HCT116 (cell line): Measurements from ENCODE around the gene BATF3. TPM values are rescaled to one million over a fixed set of nuclear protein-coding genes. Genes with fewer than 3 reads are reported as not detected.

Source experiments
- ATAC-seq: fragments of 200-7000 bp; cut with Tn5 transposase; 2 replicates; pipeline ENCODE4 v1.9.1; 2020; ENCODE audit warnings: mild to moderate bottlenecking, moderate library complexity
- BruUV-seq: library from RNA; stranded (reverse); fragments of 400-500 nt; replicated peaks from 2 replicates; lab custom pipeline; 2021; lab: Mats Ljungman, UMichigan
- CTCF ChIA-PET: fragments of 300-600 bp; sonication (Branson Sonifier 250); formaldehyde crosslinking; loops from one replicate; lab custom pipeline; 2021; ENCODE audit warnings: antibody characterized with exemption; lab: Charles Lee
- POLR2A ChIA-PET: fragments of 300-600, 350-600 bp; sonication (Branson Sonifier 250); formaldehyde crosslinking; loops from one replicate; lab custom pipeline; 2021; ENCODE audit warnings: antibody characterized with exemption; lab: Charles Lee
- RAD21 ChIA-PET, 2 experiments: fragments of 300-600 bp; sonication (Branson Sonifier 250); formaldehyde crosslinking; loops; one replicate each; lab custom pipeline; 2023; ENCODE audit warnings: low total read pairs in 2 of 2; ENCODE audit not compliant: uncharacterized antibody in 2 of 2, unreplicated experiment in 2 of 2, low non-redundant PET in 1 of 2; lab: Charles Lee
- DNase-seq: peaks from one replicate; pipeline ENCODE4 v3.0.0-alpha.2; 2010; ENCODE audit warnings: low read depth, low spot score
- H2AFZ ChIP-seq: fragments of 200-600 bp; shearing (Covaris generic), sonication (generic); 2 replicates; pipeline ENCODE4 v1.6.1; 2017; ENCODE audit warnings: low read depth, mixed run types, mixed read lengths, antibody characterized with exemption, low read length; ENCODE audit not compliant: poor library complexity, severe bottlenecking
- H3K27ac ChIP-seq: 2 replicates; pipeline ENCODE4 v1.5.1; 2012; ENCODE audit warnings: low read depth, low read length
- H3K27me3 ChIP-seq: fragments of 200-600 bp; sonication (generic); 2 replicates; pipeline ENCODE4 v1.6.1; 2016; ENCODE audit warnings: mixed run types, low read length, mixed read lengths; ENCODE audit not compliant: insufficient read depth
- H3K36me3 ChIP-seq, 2 experiments: fragments of 200-500 bp in 1 of 2; fragments of 200-600 bp in 1 of 2; sonication (Bioruptor generic) in 1 of 2; sonication (generic) in 1 of 2; 2 replicates each; pipeline versions ENCODE4 v1.5.1 to v1.6.1; 2014 to 2016; ENCODE audit warnings: low read length in 2 of 2, inconsistent platforms in 1 of 2, mixed read lengths in 1 of 2, mixed run types in 1 of 2; ENCODE audit not compliant: insufficient read depth in 2 of 2, control insufficient read depth in 1 of 2
- H3K4me1 ChIP-seq, 2 experiments: fragments of 200-600 bp in 1 of 2; sonication (generic) in 1 of 2; 2 replicates each; pipeline versions ENCODE4 v1.5.1 to v1.6.1; 2012 to 2017; ENCODE audit warnings: low read length in 2 of 2, inconsistent platforms in 1 of 2, mild to moderate bottlenecking in 1 of 2, mixed read lengths in 1 of 2, mixed run types in 1 of 2, moderate library complexity in 1 of 2; ENCODE audit not compliant: insufficient read depth in 2 of 2, control insufficient read depth in 1 of 2
- H3K4me2 ChIP-seq: fragments of 200-600 bp; sonication (generic); 2 replicates; pipeline ENCODE4 v1.6.1; 2017; ENCODE audit warnings: mixed run types, low read length, mixed read lengths
- H3K4me3 ChIP-seq, 2 experiments: fragments of 200-600 bp in 1 of 2; sonication (generic) in 1 of 2; replicated peaks in 1 of 2; 2 replicates each; pipeline ENCODE4 v1.5.1; 2011 to 2016; ENCODE audit warnings: low read length in 2 of 2, control low read depth in 1 of 2, low read depth in 1 of 2, mild to moderate bottlenecking in 1 of 2, mixed read lengths in 1 of 2, mixed run types in 1 of 2
- H3K79me2 ChIP-seq: fragments of 200-600 bp; sonication (generic); 2 replicates; pipeline ENCODE4 v1.6.1; 2017; ENCODE audit warnings: mild to moderate bottlenecking, mixed run types, low read length, moderate library complexity, mixed read lengths; ENCODE audit not compliant: insufficient read depth
- H3K9ac ChIP-seq: fragments of 200-600 bp; sonication (generic); 2 replicates; pipeline ENCODE4 v1.6.1; 2016; ENCODE audit warnings: low read length, mixed read lengths
- H3K9me2 ChIP-seq: fragments of 200-600 bp; sonication (generic), shearing (Covaris generic); 2 replicates; pipeline ENCODE4 v1.6.1; 2017; ENCODE audit warnings: mixed run types, mild to moderate bottlenecking, moderate library complexity; ENCODE audit not compliant: insufficient read depth
- H3K9me3 ChIP-seq, 2 experiments: fragments of 200-500 bp in 1 of 2; fragments of 200-600 bp in 1 of 2; sonication (Bioruptor generic) in 1 of 2; sonication (generic) in 1 of 2; 2 replicates each; pipeline ENCODE4 v1.6.1; 2014 to 2017; ENCODE audit warnings: low read length in 2 of 2, mixed read lengths in 2 of 2, inconsistent platforms in 1 of 2, low read depth in 1 of 2, mild to moderate bottlenecking in 1 of 2, mixed run types in 1 of 2, moderate library complexity in 1 of 2; ENCODE audit not compliant: control insufficient read depth in 1 of 2, insufficient read depth in 1 of 2
- H4K20me1 ChIP-seq: fragments of 200-600 bp; sonication (generic), shearing (Covaris generic); 2 replicates; pipeline ENCODE4 v1.6.1; 2017; ENCODE audit warnings: mixed run types, mild to moderate bottlenecking, moderate library complexity; ENCODE audit not compliant: insufficient read depth
- ATF3 ChIP-seq: IDR thresholded peaks from 2 replicates; pipeline ENCODE4 v1.6.1; 2012
- CEBPB ChIP-seq: IDR thresholded peaks from 2 replicates; pipeline ENCODE4 v1.6.1; 2012; ENCODE audit warnings: low read depth
- EGR1 ChIP-seq: IDR thresholded peaks from 2 replicates; pipeline ENCODE4 v1.6.1; 2012; ENCODE audit warnings: low read depth
- ELF1 ChIP-seq: IDR thresholded peaks from 2 replicates; pipeline ENCODE4 v1.6.1; 2012; ENCODE audit warnings: low read depth, borderline replicate concordance
- FOSL1 ChIP-seq: IDR thresholded peaks from 2 replicates; pipeline ENCODE4 v1.6.1; 2012; ENCODE audit warnings: low read depth
- JUND ChIP-seq: IDR thresholded peaks from 2 replicates; pipeline ENCODE4 v1.6.1; 2012
- SIN3A ChIP-seq: IDR thresholded peaks from 2 replicates; pipeline ENCODE4 v1.6.1; 2012; ENCODE audit warnings: low read depth
- TCF7L2 ChIP-seq: IDR thresholded peaks from 2 replicates; pipeline ENCODE4 v1.7.0; 2011; ENCODE audit warnings: borderline replicate concordance, inconsistent platforms; ENCODE audit not compliant: insufficient read depth, insufficient read length; ENCODE audit errors: extremely low read depth
- ZFX ChIP-seq: fragments of 450-650 bp; IDR thresholded peaks from 2 replicates; pipeline ENCODE4 v1.6.1; 2017
- intact Hi-C: fragments of 100-400 bp; cut with micrococcal nuclease; formaldehyde crosslinking; loops from 2 replicates; pipeline ENCODE4 v1.10.0; 2022
- total RNA-seq: library from RNA; stranded (reverse); gene quantifications from one replicate; pipeline ENCODE4 v1.2.1, GENCODE V29; 2021; ENCODE audit not compliant: unreplicated experiment
- TF ChIP-seq, protein P1 (sequence below), 3 experiments: fragments of 200-600 bp in 1 of 3; sonication (generic) in 1 of 3; IDR thresholded peaks in 2 of 3; conservative IDR thresholded peaks in 1 of 3; 2 replicates each; pipeline ENCODE4 v1.5.1; 2012 to 2017; ENCODE audit warnings: low read depth in 2 of 3, low read length in 2 of 3, antibody characterized with exemption in 1 of 3, borderline replicate concordance in 1 of 3, control low read depth in 1 of 3, mild to moderate bottlenecking in 1 of 3, mixed read lengths in 1 of 3, mixed run types in 1 of 3, moderate library complexity in 1 of 3; ENCODE audit not compliant: insufficient read depth in 1 of 3
- TF ChIP-seq, protein P2 (sequence below): IDR thresholded peaks from 2 replicates; pipeline ENCODE4 v1.6.1; 2012
- TF ChIP-seq, protein P3 (sequence below): IDR thresholded peaks from 2 replicates; pipeline ENCODE4 v1.6.1; 2011; ENCODE audit warnings: mild to moderate bottlenecking, low read length, moderate library complexity; ENCODE audit not compliant: insufficient replicate concordance; ENCODE audit errors: extremely low read depth
- TF ChIP-seq, protein P4 (sequence below): IDR thresholded peaks from 2 replicates; pipeline ENCODE4 v1.6.1; 2012; ENCODE audit warnings: low read depth

BATF3 gene
- total RNA-seq, 1 experiment from 2014 or later: 4.8 TPM

GRCh38 chr1:212670882-212671281 is 28.8 kb downstream of the BATF3 start:
- BruUV-seq: no TSS peak
- H3K4me1 ChIP-seq: peaks cover 5 to 18% of the 10 kb centered on the region in 2 experiments; a peak in 3 of 4 replicates
- RAD21 ChIA-PET: no interaction called here
- H3K9me2 ChIP-seq: no peaks in the 10 kb centered on the region
- H4K20me1 ChIP-seq: no peaks in the 10 kb centered on the region
- no peak for TF ChIP-seq JUND
- TF ChIP-seq, protein P1, sequence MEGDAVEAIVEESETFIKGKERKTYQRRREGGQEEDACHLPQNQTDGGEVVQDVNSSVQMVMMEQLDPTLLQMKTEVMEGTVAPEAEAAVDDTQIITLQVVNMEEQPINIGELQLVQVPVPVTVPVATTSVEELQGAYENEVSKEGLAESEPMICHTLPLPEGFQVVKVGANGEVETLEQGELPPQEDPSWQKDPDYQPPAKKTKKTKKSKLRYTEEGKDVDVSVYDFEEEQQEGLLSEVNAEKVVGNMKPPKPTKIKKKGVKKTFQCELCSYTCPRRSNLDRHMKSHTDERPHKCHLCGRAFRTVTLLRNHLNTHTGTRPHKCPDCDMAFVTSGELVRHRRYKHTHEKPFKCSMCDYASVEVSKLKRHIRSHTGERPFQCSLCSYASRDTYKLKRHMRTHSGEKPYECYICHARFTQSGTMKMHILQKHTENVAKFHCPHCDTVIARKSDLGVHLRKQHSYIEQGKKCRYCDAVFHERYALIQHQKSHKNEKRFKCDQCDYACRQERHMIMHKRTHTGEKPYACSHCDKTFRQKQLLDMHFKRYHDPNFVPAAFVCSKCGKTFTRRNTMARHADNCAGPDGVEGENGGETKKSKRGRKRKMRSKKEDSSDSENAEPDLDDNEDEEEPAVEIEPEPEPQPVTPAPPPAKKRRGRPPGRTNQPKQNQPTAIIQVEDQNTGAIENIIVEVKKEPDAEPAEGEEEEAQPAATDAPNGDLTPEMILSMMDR (IDR thresholded peaks at IDR 0.05 in 2 of 3, conservative IDR thresholded peaks at IDR 0.05 in 1 of 3; ENCODE audit: borderline replicate concordance in 1 of 3, insufficient read depth in 1 of 3, low read depth in 2 of 3, low read length in 2 of 3): no peak
- no peak for TF ChIP-seq ZFX
- no peak for TF ChIP-seq CEBPB
- TF ChIP-seq ATF3: no peak
- TF ChIP-seq EGR1: no peak
- TF ChIP-seq TCF7L2: no peak
- TF ChIP-seq, protein P2, sequence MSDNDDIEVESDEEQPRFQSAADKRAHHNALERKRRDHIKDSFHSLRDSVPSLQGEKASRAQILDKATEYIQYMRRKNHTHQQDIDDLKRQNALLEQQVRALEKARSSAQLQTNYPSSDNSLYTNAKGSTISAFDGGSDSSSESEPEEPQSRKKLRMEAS: no peak
- TF ChIP-seq FOSL1: no peak
- TF ChIP-seq, protein P3, sequence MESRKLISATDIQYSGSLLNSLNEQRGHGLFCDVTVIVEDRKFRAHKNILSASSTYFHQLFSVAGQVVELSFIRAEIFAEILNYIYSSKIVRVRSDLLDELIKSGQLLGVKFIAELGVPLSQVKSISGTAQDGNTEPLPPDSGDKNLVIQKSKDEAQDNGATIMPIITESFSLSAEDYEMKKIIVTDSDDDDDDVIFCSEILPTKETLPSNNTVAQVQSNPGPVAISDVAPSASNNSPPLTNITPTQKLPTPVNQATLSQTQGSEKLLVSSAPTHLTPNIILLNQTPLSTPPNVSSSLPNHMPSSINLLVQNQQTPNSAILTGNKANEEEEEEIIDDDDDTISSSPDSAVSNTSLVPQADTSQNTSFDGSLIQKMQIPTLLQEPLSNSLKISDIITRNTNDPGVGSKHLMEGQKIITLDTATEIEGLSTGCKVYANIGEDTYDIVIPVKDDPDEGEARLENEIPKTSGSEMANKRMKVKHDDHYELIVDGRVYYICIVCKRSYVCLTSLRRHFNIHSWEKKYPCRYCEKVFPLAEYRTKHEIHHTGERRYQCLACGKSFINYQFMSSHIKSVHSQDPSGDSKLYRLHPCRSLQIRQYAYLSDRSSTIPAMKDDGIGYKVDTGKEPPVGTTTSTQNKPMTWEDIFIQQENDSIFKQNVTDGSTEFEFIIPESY: no peak
- no peak for TF ChIP-seq SIN3A
- TF ChIP-seq, protein P4, sequence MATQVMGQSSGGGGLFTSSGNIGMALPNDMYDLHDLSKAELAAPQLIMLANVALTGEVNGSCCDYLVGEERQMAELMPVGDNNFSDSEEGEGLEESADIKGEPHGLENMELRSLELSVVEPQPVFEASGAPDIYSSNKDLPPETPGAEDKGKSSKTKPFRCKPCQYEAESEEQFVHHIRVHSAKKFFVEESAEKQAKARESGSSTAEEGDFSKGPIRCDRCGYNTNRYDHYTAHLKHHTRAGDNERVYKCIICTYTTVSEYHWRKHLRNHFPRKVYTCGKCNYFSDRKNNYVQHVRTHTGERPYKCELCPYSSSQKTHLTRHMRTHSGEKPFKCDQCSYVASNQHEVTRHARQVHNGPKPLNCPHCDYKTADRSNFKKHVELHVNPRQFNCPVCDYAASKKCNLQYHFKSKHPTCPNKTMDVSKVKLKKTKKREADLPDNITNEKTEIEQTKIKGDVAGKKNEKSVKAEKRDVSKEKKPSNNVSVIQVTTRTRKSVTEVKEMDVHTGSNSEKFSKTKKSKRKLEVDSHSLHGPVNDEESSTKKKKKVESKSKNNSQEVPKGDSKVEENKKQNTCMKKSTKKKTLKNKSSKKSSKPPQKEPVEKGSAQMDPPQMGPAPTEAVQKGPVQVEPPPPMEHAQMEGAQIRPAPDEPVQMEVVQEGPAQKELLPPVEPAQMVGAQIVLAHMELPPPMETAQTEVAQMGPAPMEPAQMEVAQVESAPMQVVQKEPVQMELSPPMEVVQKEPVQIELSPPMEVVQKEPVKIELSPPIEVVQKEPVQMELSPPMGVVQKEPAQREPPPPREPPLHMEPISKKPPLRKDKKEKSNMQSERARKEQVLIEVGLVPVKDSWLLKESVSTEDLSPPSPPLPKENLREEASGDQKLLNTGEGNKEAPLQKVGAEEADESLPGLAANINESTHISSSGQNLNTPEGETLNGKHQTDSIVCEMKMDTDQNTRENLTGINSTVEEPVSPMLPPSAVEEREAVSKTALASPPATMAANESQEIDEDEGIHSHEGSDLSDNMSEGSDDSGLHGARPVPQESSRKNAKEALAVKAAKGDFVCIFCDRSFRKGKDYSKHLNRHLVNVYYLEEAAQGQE: no peak
- TF ChIP-seq ELF1: no peak
- CTCF ChIA-PET: no interaction called here
- no peaks in the 10 kb centered on the region for H3K79me2 ChIP-seq
- no peaks in the 10 kb centered on the region for H3K36me3 ChIP-seq
- H3K4me3 ChIP-seq: no peak overlapping the region
- no peak overlapping the region for H3K27ac ChIP-seq
- ATAC-seq: no peak
- H3K9me3 ChIP-seq: no peaks in the 10 kb centered on the region
- POLR2A ChIA-PET: interaction anchor here (1.1 kb wide), 1 partner anchor 61 kb away, joined by 3 read pairs; no protein-coding TSS in a partner anchor
- H3K27me3 ChIP-seq: no peaks in the 10 kb centered on the region
- H2AFZ ChIP-seq: no peak overlapping the region
- H3K4me2 ChIP-seq: no peak overlapping the region
- no peak overlapping the region for H3K9ac ChIP-seq
- intact Hi-C loops: no loop called here
- DNase-seq: no peak
